COR-L47 (cell line): ENCODE data around the gene CDH18.
A peak's percentile ranks its signal among the peaks of the same experiment; 100 is the strongest.

Experiments used
- DNase-seq: peaks from one replicate; lab custom pipeline; 2025; lab: John Stamatoyannopoulos, UW

Gene CDH18

DNA sequence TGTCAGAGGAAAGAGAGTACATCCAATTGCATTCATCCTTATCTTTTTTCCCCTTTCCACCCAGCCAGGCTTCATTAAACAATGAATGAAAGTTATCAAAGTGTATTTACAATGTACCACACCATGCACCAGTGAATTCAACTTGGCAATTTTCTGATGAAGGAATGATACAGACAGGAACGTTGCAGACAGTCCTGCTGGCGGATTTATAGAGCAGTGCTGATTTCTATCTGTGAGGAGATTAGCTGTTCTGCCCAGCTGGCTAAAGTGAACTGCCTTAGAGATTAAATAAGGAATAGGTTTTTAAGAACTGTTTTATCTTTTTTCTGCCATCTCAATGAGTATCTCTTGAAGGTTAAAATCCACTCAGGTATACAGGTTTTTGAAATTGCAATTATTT, 403.9 kb downstream of the CDH18 start:
- no peak for DNase-seq

- no peak for DNase-seq
Measured at GRCh38 chr5:19577882-19578281, 410.1 kb downstream of the CDH18 start.

GRCh38 chr5:19568004-19568403, 420.0 kb downstream of the CDH18 start:
- DNase-seq = no peak

DNA sequence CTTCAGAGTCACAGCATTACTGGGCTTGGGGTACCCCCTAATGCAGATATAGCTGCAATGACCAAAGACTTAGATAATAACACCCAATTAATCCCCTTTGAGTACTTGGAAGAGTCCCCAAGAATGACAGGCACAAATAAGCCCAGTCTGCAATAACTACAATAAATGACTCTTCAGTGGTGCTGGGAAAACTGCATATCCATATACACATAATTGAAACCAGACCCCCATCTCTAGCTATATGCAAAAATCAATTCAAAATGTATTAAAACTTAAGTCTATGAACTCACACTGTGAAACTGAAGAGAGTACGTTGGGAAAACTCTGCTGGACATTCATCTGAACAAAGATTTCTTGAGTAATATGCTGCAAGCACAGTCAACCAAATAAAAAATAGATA, 422.5 kb downstream of the CDH18 start:
- no peak for DNase-seq

DNA sequence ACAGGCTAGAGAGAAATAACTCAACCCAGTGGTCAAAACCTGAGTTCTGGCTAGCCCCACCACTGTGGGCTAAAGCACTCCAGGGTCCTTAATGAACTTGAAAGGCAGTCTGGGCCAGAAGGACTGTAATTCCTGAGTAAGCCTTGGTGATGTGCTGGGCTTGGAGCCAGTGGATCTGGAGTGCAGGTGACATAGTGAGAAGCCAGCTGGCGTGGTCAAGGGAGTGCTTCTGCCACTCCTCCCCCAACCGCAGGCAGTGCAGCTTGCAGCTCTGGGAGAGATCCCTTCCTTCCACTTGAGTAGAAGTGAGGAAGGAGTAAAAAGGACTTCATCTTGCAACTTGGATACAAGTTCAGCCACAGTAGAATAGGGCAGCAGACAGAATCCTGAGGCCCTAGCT, 424.0 kb downstream of the CDH18 start:
- peak; percentile 25 for DNase-seq

- DNase-seq = no peak
Measured at GRCh38 chr5:19555876-19556275, 432.1 kb downstream of the CDH18 start.

DNA sequence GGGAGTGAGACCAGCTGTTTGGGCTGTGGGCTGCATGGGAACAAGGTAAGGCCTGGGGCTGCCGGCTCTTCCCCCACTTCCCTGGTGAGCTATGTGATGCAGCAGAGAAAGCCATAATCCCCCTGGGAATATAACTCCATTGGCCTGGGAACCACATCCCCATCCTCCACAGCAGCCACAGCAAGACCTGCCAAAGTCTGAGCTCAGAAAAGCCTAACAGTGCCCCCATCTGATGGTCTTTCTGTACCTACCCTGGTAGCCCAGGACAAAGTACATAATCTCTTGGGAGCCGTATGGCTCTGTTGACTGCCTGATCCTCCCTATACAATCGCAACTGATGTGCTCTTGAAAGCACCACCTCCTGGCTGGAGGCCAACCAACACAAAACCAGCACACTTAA, 432.6 kb downstream of the CDH18 start:
- no peak for DNase-seq

GRCh38 chr5:19554524-19554923, 433.5 kb downstream of the CDH18 start:
- peak; percentile 1 for DNase-seq

DNA sequence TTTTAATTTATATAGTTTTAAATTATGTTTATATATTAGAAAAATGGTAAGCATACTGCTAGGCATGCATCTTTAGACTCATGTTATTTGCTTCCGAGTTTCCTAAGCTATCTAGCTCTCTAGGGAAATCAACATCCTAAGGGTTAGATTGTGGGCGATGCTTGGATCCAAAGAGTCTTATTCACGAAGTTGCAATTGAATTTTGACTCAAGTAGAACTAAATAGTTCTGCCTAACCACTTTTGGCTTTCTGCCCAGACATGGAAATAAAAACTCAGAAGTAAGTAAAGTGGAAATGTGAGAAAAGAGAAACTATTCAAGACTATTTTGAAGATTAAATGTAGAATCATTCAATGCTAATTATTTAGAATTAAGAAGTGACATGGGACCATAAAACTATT, 440.4 kb downstream of the CDH18 start:
- no peak for DNase-seq

DNA sequence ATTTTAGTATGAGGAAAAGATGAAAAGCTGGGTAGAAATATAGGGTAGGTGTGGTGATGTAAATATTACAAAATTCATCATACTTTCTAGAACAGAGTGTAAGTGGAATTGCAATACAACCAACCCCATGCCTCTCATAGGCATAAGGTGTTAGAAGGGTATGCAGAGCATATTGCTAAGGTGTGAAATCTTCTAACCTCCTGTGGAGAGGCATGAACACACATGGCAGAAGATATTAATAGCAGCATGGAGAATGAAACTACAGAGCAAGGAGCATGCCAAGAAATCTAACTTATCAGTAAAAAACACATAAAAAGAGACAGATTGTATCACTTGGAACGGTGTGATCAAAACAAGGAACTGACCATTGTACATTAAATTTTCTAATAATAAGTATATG, 441.5 kb downstream of the CDH18 start:
- DNase-seq = no peak

GRCh38 chr5:19538607-19539006, 449.4 kb downstream of the CDH18 start:
- no peak for DNase-seq

DNA sequence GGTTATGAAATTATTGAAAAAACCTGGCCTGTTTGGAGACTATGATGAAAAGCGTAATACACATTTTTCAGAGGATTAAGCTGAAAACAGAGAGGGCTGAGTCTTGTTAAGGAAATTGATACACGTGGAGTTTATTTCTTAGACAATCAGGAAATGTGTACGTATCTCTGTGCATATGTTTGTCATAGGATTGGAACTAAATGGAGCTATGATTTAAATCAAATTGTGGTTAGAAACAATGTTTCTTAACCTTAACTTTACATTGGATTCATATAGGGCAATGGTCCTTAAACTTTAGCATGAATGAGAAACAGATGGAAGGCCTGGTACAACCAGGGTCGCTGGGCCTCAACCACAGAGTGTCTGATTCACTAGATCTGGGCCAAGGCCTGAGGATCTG, 451.6 kb downstream of the CDH18 start:
- no peak for DNase-seq

DNA sequence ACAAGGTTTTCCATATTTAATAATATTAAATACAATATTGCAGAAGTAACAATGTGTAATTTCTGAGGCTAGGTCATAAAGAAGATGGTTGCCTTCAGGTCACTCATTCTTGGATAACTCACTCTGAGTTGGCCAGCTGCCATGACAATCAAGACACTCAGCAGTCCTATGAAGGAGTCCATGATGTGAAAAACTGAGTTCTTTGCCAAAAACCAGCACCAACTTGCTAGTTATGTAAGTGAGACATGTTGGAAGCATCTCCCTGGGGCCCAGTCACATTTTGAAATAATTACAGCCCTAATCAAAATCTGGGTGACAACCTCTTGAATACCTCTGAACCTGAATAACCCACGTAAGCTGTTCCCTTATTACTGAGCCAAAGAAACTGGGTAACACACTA, 453.2 kb downstream of the CDH18 start:
- peak; percentile 36 for DNase-seq

DNA sequence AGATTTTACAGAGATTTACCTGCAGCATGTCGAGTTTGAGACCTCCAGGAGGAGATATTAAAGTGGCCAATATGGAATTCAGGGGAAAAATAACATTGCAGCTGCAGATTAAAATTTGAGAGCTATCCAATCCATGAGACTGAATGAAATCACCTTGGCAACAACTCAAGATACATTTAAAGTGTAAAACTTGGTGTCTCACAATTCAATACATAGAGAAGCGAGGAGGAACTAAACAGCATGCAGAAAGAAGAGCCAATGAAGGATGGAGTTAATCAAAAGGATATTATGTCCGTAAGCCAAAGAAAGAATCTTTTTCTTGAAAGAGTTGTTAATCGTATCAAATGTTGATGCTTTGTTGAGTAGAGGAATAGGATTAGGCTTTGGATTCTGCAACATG, 455.1 kb downstream of the CDH18 start:
- DNase-seq = no peak

- peak; percentile 53 for DNase-seq
Measured at GRCh38 chr5:19531374-19531952, 456.5 kb downstream of the CDH18 start.

DNA sequence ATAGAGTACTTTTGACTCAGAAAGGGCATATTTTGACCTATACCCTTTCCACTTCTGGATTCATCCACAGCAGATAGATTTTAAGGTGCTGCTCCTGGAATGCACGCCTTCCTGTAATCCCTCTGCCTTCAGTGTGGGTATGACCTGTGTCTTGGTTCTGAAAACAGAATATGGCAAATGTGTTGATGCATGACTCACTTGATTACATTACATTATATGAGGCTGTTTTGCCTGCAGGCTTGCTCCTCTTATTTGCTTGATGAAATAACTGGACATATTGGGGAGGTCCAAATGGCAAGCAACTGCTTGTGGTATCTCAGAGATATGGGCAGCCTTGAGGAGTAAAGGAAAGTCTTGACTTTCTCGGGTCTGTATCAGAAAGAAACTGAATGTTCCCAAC, 468.6 kb downstream of the CDH18 start:
- DNase-seq = no peak

DNA sequence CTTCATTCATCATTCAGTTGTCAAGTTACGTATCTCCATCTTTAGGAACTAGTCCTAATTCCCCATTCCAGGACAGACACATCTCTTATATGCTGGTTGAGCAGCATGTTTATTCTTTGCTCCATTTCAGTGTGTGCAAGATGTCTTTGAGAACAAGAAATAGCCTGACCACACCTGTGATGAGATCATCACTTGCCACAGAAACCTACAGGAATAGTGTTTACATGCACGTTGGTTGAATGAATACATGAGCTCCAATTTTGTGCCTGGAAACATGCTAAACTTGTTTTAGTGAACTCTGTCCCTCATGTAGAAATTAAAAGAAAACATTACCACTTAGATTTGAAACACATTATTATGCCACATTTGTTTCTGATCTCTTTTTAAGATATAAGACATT, 489.1 kb downstream of the CDH18 start:
- DNase-seq = no peak

- no peak for DNase-seq
Measured at GRCh38 chr5:19497229-19497815, 490.7 kb downstream of the CDH18 start.

- DNase-seq = no peak
Measured at GRCh38 chr5:19496056-19496455, 491.9 kb downstream of the CDH18 start.

- no peak for DNase-seq
Measured at GRCh38 chr5:19492861-19493260, 495.1 kb downstream of the CDH18 start.

GRCh38 chr5:19488786-19489185, 499.2 kb downstream of the CDH18 start:
- DNase-seq = no peak

DNA sequence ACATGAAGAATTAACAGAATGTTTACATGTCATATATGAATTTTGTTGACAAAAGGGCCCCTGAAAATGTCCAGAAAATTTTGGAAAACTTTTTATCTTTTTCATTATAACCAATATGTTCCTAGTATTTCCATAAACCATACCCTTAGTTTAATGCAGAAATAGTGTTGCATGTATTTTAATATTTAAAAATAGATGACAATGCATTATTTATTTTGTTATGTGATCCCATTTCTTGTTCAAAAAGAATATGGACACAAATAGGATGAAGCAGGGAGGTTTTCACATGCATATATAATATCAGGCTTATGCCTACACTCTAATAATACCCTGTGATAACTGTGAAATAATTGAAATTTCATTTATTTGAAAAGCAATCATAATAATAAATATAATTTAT, 500.5 kb downstream of the CDH18 start:
- DNase-seq = no peak

GRCh38 chr5:19479562-19479961, 508.4 kb downstream of the CDH18 start:
- no peak for DNase-seq

DNA sequence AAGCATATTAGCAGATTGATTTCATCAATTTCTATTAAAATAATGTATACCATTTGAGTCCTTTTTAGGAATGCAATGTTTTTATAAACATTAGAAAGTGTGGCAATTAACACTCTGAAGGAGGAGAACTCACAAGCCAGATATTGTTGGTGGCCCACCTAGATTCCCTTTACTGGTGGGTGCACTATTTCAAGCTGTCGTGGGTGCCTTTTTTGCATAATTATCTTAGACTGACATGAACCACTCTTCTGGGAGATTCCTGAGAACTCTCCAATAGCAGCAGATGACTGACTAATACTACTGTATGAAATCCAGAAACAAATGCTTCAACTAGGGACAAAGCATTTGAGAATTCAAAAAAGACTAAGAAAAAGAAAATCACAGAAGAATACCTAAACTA, 526.0 kb downstream of the CDH18 start:
- no peak for DNase-seq
